OCI-LY3 (cell line): ENCODE data around the gene TENM4.

Experiments used
- H2AFZ ChIP-seq: fragments of 200-600, 300-600 bp; shearing (Covaris generic); 2 replicates; pipeline ENCODE4 v1.6.0; 2014; ENCODE audit warnings: antibody characterized with exemption, low read depth, low read length
- H3K27ac ChIP-seq: fragments of 200-600, 300-600 bp; sonication (generic); 2 replicates; pipeline ENCODE4 v1.5.1; 2014; ENCODE audit warnings: mild to moderate bottlenecking, low read length, moderate library complexity, mixed read lengths
- H3K27me3 ChIP-seq: fragments of 200-600, 300-600 bp; sonication (generic); 2 replicates; pipeline ENCODE4 v1.6.1; 2014; ENCODE audit warnings: low read depth, low read length, mixed read lengths
- H3K36me3 ChIP-seq: fragments of 200-600, 300-600 bp; sonication (generic); replicated peaks from 2 replicates; pipeline ENCODE3; 2014; ENCODE audit warnings: low read depth, low read length, mixed read lengths
- H3K4me1 ChIP-seq: fragments of 300-600, 200-600 bp; sonication (generic); 2 replicates; pipeline ENCODE4 v1.6.1; 2014; ENCODE audit warnings: low read length, mixed read lengths
- H3K4me2 ChIP-seq: fragments of 200-600, 300-600 bp; sonication (generic); 2 replicates; pipeline ENCODE4 v1.6.1; 2014; ENCODE audit warnings: low read length, mixed read lengths
- H3K4me3 ChIP-seq: fragments of 300-600, 200-600 bp; sonication (generic); 2 replicates; pipeline ENCODE4 v1.5.1; 2014; ENCODE audit warnings: antibody characterized with exemption, mild to moderate bottlenecking, low read length, moderate library complexity
- H3K79me2 ChIP-seq: fragments of 300-600, 200-600 bp; shearing (Covaris generic); 2 replicates; pipeline ENCODE4 v1.6.1; 2014; ENCODE audit warnings: mild to moderate bottlenecking, low read length, mixed read lengths
- H3K9ac ChIP-seq: fragments of 300-600, 200-600 bp; shearing (Covaris generic); 2 replicates; pipeline ENCODE4 v1.6.0; 2014; ENCODE audit warnings: mild to moderate bottlenecking, low read length, moderate library complexity
- H3K9me3 ChIP-seq: fragments of 200-600, 300-600 bp; shearing (Covaris generic); 2 replicates; pipeline ENCODE4 v1.6.1; 2014; ENCODE audit warnings: low read length, mixed read lengths; ENCODE audit not compliant: insufficient read depth
- H4K20me1 ChIP-seq: fragments of 200-600, 300-600 bp; sonication (generic); 2 replicates; pipeline ENCODE4 v1.6.1; 2016; ENCODE audit warnings: low read length, mixed read lengths; ENCODE audit not compliant: insufficient read depth
- EZH2phosphoT487 ChIP-seq: fragments of 200-600 bp; shearing (Covaris generic); IDR thresholded peaks from 2 replicates; pipeline ENCODE4 v1.6.1; 2018; ENCODE audit warnings: antibody characterized with exemption, mixed run types, low read depth
- TF ChIP-seq, protein P1 (sequence below): fragments of 200-600, 300-600 bp; sonication (generic); IDR thresholded peaks from 2 replicates; pipeline ENCODE4 v1.5.1; 2014; ENCODE audit warnings: antibody characterized with exemption, low read length, low read depth

The TENM4 gene

DNA sequence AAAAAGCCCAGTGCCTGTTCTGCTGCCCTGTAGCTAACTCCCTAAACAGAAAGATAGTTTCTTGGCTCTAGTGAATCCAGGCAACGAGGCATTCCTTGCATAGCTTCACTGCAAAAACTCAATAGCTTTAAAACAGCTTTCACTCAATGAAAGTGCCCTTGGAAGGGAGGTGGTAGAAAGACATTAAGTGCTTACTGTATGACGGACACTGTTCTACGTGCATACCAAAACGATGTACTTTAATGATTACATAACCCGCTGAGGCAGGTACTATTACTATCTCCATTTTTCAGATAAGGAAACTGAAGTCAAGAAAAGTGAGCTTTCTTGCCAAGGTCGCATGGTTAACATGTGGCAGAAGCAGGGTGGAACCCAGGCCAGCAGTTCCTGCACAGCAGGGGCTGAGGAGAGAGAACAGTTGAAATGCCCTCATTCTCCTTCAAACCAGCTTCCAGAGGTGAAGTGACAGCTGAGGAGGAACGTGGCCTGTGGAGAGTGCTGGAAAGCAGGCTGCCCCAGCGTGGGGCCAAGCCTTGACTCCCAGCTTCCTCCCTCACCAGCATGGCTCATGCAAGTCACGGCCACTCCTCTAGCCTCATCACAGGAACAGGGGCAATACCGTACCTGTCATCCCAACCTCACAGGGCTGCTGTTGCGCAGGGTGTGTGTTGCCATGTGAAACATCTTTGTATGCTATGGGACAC lies 638.6 kb downstream of the TENM4 start:
- no peak overlapping the region for H2AFZ ChIP-seq
- no peaks in the 10 kb centered on the region for H3K9me3 ChIP-seq
- no peaks in the 10 kb centered on the region for H3K36me3 ChIP-seq
- H3K27ac ChIP-seq, result no peak overlapping the region
- H3K9ac ChIP-seq, result no peak overlapping the region
- peaks cover 6% of the 10 kb centered on the region; the same call in 1 of the 2 replicates for H3K4me1 ChIP-seq
- no peak overlapping the region for H3K4me2 ChIP-seq
- H3K27me3 ChIP-seq, result no peaks in the 10 kb centered on the region
- H4K20me1 ChIP-seq, result no peaks in the 10 kb centered on the region
- TF ChIP-seq, protein P1, sequence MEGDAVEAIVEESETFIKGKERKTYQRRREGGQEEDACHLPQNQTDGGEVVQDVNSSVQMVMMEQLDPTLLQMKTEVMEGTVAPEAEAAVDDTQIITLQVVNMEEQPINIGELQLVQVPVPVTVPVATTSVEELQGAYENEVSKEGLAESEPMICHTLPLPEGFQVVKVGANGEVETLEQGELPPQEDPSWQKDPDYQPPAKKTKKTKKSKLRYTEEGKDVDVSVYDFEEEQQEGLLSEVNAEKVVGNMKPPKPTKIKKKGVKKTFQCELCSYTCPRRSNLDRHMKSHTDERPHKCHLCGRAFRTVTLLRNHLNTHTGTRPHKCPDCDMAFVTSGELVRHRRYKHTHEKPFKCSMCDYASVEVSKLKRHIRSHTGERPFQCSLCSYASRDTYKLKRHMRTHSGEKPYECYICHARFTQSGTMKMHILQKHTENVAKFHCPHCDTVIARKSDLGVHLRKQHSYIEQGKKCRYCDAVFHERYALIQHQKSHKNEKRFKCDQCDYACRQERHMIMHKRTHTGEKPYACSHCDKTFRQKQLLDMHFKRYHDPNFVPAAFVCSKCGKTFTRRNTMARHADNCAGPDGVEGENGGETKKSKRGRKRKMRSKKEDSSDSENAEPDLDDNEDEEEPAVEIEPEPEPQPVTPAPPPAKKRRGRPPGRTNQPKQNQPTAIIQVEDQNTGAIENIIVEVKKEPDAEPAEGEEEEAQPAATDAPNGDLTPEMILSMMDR, result no peak
- TF ChIP-seq EZH2phosphoT487, result no peak
- no peaks in the 10 kb centered on the region for H3K79me2 ChIP-seq
- H3K4me3 ChIP-seq, result no peak overlapping the region

DNA sequence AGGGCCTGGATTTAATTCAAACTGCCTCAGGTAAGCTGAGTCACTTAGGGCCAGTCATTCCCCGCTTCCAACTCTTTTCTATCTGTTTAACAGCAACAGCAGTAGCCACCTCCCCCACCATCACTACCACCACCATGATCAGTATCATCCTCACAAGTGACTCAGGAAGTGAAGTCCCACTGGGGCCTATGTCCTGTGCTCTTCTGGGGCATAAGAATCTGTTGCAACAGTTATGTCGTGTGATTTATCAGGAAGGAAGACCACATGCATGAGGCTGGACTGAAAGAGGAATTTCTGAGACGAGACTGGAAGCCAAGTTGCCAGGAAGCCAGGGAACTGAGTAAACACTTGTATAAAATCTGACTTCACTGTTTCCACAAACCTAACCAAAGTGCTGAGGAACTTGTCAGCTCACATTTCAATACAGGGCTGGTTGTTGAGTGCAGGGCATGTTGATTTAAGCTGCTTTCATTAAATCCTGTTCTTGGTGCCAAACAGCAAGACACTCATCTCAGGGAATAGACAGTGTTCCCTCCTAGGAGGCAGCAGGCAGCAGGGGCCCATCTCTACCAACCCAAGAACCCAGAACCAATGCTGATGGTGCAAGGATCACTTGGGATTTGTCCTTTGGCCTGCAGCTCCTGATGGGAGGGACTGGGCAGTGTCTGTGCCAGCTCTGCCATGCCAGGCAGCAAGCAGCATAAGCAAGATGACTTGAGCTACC lies 639.5 kb downstream of the TENM4 start:
- no peaks in the 10 kb centered on the region for H3K27me3 ChIP-seq
- no peak overlapping the region for H3K27ac ChIP-seq
- H3K9ac ChIP-seq, result no peak overlapping the region
- H3K79me2 ChIP-seq, result no peaks in the 10 kb centered on the region
- TF ChIP-seq, protein P1, result no peak
- no peak for TF ChIP-seq EZH2phosphoT487
- no peaks in the 10 kb centered on the region for H3K36me3 ChIP-seq
- no peaks in the 10 kb centered on the region for H4K20me1 ChIP-seq
- H3K4me1 ChIP-seq, result no peaks in the 10 kb centered on the region
- H2AFZ ChIP-seq, result no peak overlapping the region
- no peak overlapping the region for H3K4me3 ChIP-seq
- H3K4me2 ChIP-seq, result no peak overlapping the region
- no peaks in the 10 kb centered on the region for H3K9me3 ChIP-seq

DNA sequence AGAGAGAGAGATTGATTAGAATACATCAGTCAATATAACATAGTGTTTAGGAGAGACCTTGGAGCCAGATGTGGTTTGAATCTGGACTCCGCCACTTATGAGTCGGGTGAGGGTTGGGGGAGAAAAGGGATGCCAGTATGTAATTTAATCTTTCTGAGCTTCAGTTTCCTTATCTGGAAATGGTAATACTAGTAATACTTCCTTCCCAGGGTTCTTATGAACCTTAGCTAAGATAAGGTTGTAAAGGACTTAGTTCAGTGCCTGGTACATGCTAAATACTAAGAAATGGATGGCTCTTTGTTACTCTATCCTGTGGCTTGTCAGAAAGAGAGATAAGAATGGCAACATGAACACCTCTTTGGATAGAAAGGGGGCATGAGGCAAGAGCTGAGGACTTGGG lies 640.1 kb downstream of the TENM4 start:
- Histone ChIP-seq H3K9me3 (no peaks in the 10 kb centered on the region), H3K9ac (no peak overlapping the region), H3K27me3 (no peaks in the 10 kb centered on the region), H4K20me1 (no peaks in the 10 kb centered on the region), H3K4me3 (no peak overlapping the region), H3K4me1 (peaks cover 2% of the 10 kb centered on the region; the same call in 1 of the 2 replicates), H3K27ac (no peak overlapping the region), H3K79me2 (no peaks in the 10 kb centered on the region), H2AFZ (no peak overlapping the region), H3K4me2 (no peak overlapping the region), H3K36me3 (no peaks in the 10 kb centered on the region)
- no peak for TF ChIP-seq EZH2phosphoT487
- TF ChIP-seq, protein P1, result no peak

DNA sequence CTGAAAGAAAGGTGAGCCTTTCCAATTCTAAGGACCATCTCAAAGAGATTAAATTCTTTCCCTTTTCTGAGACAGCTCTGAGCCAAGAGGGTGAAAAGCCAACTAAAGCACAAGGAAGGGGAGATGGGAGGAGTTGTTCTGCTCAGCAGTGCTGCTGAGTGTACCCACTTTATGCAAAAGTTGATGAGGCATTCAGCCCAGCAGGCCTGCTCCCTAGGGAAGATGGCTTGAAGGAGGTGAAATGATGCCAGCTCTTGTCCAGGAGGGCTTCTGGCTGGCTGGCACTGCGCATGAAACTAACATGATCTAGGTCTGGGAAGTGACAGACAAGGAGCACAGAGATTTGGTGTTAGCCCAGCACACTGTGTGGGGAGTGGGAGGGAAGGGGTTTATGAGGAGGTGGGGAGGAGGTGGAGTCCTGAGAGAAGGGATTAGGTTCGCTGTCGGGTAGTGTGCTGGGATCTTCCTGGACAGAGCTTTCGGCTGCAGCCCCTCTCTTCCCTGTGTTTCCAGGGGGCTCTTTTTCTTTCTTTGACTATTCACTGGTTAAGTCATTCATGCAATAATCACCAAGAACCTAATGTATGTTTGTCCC lies 640.6 kb downstream of the TENM4 start:
- Histone ChIP-seq H3K36me3 (no peaks in the 10 kb centered on the region), H3K79me2 (no peaks in the 10 kb centered on the region), H3K4me2 (no peak overlapping the region), H3K9me3 (no peaks in the 10 kb centered on the region), H3K4me1 (peaks cover 5% of the 10 kb centered on the region; the same call in 1 of the 2 replicates), H4K20me1 (no peaks in the 10 kb centered on the region), H3K27me3 (no peaks in the 10 kb centered on the region), H2AFZ (no peak overlapping the region), H3K27ac (no peak overlapping the region), H3K4me3 (no peak overlapping the region), H3K9ac (no peak overlapping the region)
- TF ChIP-seq, protein P1, result no peak
- no peak for TF ChIP-seq EZH2phosphoT487
